VCaP (cell line): Measurements from ENCODE around the gene UST.
A peak's percentile ranks its signal among the peaks of the same experiment; 100 is the strongest.

Experiments used
- H3K27ac ChIP-seq: fragments of 450-650 bp; 2 replicates; pipeline ENCODE4 v1.5.1; 2017
- TF ChIP-seq, protein P1 (sequence below): fragments of 450-650 bp; conservative IDR thresholded peaks from 2 replicates; pipeline ENCODE4 v1.5.1; 2017; ENCODE audit warnings: mild to moderate bottlenecking, moderate library complexity

Gene UST

DNA sequence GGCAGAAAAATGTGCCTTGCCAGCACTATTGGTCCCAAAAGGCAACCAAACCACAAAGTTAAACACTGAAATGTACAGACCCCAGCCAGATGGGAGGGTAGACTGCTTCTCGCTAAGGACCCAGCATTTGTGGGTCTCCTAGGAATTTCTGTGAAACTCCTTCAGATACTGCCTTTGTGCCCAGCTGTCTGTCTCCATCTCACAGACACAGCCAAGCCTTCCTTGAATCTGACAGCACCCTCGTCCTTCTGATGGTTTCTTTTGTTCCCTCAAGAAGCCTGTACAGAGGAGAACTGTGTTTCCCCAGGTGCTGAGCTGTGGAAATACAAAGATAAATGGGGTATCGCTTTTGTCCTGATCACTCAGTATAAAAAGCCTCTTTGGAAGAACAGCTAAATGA, 316.6 kb downstream of the UST start:
- TF ChIP-seq, protein P1, sequence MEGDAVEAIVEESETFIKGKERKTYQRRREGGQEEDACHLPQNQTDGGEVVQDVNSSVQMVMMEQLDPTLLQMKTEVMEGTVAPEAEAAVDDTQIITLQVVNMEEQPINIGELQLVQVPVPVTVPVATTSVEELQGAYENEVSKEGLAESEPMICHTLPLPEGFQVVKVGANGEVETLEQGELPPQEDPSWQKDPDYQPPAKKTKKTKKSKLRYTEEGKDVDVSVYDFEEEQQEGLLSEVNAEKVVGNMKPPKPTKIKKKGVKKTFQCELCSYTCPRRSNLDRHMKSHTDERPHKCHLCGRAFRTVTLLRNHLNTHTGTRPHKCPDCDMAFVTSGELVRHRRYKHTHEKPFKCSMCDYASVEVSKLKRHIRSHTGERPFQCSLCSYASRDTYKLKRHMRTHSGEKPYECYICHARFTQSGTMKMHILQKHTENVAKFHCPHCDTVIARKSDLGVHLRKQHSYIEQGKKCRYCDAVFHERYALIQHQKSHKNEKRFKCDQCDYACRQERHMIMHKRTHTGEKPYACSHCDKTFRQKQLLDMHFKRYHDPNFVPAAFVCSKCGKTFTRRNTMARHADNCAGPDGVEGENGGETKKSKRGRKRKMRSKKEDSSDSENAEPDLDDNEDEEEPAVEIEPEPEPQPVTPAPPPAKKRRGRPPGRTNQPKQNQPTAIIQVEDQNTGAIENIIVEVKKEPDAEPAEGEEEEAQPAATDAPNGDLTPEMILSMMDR: no peak
- H3K27ac ChIP-seq: peak overlapping the region; percentile 93

DNA sequence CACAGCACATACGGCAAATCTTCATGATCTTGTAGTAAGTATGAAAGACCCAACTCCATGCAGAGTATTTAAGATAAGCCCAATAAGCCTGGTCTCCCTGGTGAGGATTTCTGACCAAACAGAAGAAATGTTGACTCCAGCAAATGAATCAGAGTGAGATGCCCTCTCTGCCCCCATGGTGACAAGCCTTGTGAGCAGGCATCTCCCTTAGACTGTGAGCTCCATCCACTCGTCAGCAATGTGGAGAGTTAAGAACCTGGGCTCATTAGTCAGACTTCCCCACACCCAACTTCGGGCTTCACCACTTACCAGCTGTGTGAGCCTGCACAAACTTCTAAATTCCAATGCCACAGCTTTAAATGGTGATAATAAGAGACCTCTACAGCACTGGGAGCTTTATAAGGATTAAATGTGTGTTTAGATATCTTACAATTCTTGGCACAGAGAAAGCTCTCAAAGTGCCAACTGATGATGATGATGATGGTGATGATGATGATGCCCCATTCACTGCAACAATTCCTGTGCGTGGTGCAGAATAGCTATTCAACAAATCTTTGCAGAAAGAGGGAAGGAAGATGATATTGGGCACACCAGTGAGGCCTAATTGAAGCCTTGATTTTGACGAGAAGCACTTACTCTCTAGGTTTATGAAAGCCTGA, 317.3 kb downstream of the UST start:
- TF ChIP-seq, protein P1: no peak
- H3K27ac ChIP-seq: peak overlapping the region; percentile 93; the same call in 1 of the 2 replicates

DNA sequence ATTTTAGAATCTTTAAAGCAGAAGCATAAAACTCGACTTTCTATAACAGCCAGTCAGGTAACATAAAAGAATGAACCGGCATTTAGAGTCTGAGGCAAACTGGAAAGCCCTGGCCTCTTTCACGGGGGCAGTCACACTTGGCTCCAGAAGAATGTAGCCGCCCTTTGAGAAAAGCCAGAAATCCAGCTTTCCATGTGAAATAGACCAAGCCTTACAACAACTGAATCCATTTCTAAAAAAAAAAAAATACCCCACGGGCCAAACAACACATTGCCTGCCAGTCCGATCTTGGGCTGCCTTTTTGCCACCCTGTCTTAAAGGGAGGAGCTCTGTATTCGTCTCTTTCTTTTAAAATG, 317.8 kb downstream of the UST start:
- TF ChIP-seq, protein P1: no peak
- no peak overlapping the region for H3K27ac ChIP-seq

DNA sequence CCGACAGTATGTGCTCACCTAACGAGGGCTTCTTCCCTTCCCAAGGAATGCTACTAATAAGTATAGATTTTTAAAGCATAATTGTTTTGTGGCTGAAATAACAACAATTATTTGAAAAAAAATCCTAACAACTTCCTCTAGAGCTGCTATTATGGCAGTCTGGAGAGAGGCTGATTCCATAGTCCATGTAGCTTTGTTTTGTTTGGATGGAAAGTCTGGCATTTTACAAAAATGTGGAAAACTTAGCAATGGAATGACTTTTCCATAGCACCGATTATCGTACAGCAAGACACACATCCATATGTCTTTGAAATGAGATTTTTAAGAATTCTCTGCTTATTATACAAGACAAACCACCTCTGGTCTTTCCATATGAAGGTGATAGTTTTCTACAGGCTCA, 318.3 kb downstream of the UST start:
- H3K27ac ChIP-seq: no peak overlapping the region
- TF ChIP-seq, protein P1: no peak

DNA sequence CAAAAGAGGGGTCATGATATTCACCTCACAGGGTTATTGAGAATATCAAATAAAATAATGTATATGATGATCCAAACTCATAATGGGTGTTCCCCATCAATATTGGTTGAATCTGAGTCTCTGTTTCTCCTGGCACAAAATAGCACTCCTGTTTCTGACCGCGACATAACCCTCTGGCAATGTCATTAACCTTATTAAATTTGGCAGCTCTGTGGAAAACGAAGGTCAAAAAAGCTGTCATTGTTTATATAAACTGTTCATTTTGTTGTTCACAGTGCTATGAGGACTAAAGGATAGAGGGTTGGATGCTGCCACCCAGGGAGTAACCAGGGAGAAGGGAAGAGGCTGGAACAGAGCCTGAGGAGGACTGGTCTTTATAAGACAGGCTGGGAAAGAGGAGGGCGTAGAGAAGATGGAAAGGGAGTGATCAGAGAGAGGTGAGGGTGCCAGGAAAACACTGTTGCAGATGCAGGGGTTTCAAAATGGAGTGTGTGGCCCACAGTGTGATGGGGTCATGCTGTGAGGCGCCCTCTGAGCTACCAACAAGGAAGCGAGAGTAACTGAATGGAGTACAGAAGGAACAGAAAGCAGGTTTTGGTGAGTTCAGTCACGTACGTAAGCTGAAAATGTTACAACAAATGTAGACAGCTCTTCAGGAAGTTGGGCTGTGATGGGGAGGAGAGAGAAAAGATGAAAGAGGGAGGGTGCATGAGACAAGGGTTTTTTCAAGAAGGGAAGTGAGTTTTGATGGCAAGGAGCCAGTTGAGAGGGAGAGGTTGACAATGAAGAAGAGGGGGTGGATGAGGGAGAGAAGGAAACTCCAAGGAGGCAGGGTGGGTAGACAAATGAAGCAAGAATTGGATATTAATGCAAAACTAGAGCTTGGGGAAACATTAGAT, 319.1 kb downstream of the UST start:
- H3K27ac ChIP-seq: no peak overlapping the region
- TF ChIP-seq, protein P1: no peak

DNA sequence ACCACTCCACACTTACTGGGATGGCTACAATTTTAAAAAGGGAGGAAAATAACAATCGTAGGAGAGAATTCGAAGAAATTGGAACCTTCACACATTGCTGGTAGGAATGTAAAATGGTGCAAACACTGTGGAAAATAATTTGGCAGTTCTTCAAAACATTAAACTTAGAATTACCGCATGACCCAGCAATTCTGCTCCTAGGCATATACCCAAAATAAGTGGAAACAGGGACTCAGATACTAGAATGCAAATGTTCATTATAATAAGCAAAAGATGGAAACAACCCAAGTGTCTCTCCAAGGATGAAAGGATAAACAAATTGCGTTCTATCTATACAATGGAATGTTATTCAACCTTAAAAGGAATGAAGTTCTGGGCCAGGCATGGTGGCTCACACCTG, 325.2 kb downstream of the UST start:
- TF ChIP-seq, protein P1: no peak
- no peak overlapping the region for H3K27ac ChIP-seq

DNA sequence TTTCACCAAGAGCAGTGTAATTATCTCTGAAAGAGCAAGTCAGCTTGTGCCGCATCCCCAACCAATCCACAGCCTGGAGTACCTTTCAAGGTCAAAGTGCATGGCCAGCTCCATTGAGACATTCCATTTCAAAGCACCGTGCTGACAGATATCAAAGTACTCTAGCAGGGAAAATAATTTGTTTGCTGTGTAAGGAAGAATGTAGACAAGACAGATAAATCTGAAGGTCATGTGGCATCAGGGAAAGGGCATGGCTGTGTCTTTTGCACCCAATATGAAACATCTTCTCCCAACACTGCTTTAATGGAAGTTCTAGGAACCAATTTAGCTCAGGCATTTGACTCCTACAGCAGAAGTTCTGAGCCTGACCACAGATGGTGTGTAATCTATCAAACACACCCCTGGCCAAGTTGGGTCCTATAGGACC, 328.0 kb downstream of the UST start:
- peak overlapping the region; percentile 75 for H3K27ac ChIP-seq
- TF ChIP-seq, protein P1: no peak
